ENCODE results near the gene FNBP1.

The FNBP1 gene

DNA sequence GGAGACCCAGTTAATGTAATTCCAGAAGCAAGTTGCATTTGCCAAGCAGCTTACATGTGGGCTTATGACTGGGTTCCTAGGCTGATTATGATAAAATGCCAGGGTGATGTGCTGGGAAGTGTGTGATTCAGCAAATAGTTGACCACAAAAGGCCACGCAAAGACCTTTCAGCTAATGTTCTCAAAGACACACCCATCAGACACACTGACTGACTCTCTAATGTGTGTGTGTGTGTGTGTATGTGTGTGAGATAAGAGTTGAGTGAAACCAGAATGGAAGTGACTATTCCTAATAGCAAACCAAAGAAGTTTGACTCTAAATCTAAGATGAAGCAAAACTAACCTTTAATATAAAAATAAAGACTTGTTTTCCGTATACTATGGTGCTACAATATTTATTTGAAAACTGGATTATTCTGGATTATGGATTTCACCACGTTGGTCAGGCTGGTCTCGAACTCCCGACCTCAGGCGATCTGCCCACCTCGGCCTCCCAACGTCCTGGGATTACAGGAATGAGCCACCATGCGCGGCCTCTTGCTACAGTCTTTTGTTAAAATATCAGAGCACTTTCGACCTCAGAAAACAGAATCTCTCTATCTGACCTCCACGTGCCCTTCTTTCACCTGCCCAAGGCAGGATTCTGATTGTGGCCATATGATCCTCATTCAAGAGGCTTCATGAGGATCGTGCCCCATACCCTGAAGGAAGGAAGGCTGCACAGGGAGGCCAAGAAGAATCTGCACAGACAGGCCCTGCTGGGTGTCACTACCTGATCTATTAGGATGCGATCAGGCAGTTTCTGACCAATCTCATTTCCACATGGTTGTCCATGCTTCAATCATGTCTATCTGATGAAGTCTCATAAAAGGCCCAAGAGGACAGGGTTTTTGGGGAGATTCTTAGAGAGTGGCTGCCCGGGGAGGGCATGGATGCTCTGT is 132.1 kb downstream of the FNBP1 start:
- no peak overlapping the region for H3K4me2 ChIP-seq
- no peaks in the 10 kb centered on the region for H3K4me1 ChIP-seq
- TF ChIP-seq Cebpa-rat (IDR thresholded peaks at IDR 0.05) = no peak
- H3K36me3 ChIP-seq = 0 out of 2 replicates have a peak, but pooled peaks cover 6% of the 10 kb centered on the region
- no peak overlapping the region for H3K27ac ChIP-seq
- no peaks in the 10 kb centered on the region for H4K20me1 ChIP-seq
- H3K27me3 ChIP-seq = no peaks in the 10 kb centered on the region
- H3K9me3 ChIP-seq = no peaks in the 10 kb centered on the region
- no peak overlapping the region for H3K4me3 ChIP-seq
- no peak overlapping the region for H3K9ac ChIP-seq

DNA sequence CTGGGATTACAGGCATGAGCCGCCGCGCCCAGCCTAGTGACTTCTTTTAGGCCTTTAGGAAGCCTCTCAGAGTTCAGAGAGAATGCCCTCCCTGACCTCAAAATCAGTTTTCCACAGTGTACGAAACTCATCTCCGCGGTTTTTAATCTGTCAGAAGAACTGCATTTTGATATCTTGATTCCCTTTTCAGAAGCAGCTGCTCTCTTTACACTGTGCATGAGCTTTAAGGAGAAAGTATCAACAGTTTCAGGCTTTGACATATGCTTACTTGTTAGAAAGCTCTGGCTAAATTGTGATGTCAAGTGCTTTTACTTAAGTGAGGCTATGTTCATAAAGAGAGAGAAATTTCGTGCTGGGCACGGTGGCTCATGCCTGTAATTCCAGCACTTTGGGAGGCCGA is 133.1 kb downstream of the FNBP1 start:
- H3K36me3 ChIP-seq = 0 out of 2 replicates have a peak, but pooled peaks cover 6% of the 10 kb centered on the region
- no peak overlapping the region for H3K9ac ChIP-seq

DNA sequence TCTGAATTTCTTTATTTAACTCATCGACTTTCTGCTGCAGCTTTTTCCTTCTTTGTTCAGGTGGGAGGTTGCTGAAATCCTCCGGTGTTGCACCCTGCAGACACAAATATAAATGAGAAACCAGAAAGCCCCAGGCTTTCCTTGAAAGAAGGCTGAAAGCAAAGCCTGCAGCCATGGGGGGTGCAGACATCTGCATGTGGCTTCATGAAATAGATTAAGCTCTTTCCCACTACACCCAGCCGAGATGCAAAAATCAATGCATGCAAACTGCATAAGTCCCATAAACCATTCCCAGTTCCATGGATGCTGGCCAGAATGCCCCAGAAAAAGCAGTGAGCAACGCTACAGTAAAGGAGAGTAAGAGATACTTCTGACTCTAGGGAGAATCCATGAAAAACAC is 134.1 kb downstream of the FNBP1 start:
- H3K9ac ChIP-seq = no peak overlapping the region
- TF ChIP-seq Cebpa-rat (IDR thresholded peaks at IDR 0.05) = no peak
- no peak overlapping the region for H3K27ac ChIP-seq
- H3K4me1 ChIP-seq = no peaks in the 10 kb centered on the region
- H3K4me3 ChIP-seq = no peak overlapping the region
- H3K27me3 ChIP-seq = no peaks in the 10 kb centered on the region
- no peak overlapping the region for H3K4me2 ChIP-seq
- no peaks in the 10 kb centered on the region for H4K20me1 ChIP-seq
- no peaks in the 10 kb centered on the region for H3K9me3 ChIP-seq
- H3K36me3 ChIP-seq = 0 out of 2 replicates have a peak, but pooled peaks cover 6% of the 10 kb centered on the region

More for the DNA sequence above, 133.1 kb downstream of the FNBP1 start:
- Histone ChIP-seq H3K4me3 (no peak overlapping the region), H3K4me1 (no peaks in the 10 kb centered on the region), H3K27me3 (no peaks in the 10 kb centered on the region), H3K27ac (no peak overlapping the region), H3K4me2 (no peak overlapping the region), H4K20me1 (no peaks in the 10 kb centered on the region), H3K9me3 (no peaks in the 10 kb centered on the region)
- TF ChIP-seq Cebpa-rat (IDR thresholded peaks at IDR 0.05) = no peak

DNA sequence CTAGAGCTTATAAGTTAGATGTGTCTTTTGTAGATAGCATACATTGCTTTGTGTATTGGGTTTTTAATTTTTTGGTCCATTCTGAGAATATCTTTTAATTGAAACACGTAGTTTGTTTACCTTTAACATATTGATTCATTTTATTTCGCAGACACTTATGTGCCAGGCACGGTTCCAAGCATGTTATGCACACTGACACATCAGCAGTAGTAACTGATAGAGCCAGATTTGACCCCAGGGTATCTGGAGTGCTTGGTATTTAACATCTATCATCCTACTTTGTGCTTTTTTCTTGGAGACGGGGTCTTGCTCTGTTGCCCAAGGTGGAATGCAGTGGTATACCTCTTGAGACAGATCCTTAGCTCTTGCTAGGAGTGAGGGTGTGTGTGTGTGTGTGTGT is 135.8 kb downstream of the FNBP1 start:
- Histone ChIP-seq H3K4me2 (no peak overlapping the region), H4K20me1 (no peaks in the 10 kb centered on the region), H3K9ac (no peak overlapping the region), H3K36me3 (0 out of 2 replicates have a peak, but pooled peaks cover 6% of the 10 kb centered on the region), H3K27me3 (no peaks in the 10 kb centered on the region), H3K9me3 (no peaks in the 10 kb centered on the region), H3K4me3 (no peak overlapping the region), H3K4me1 (no peaks in the 10 kb centered on the region), H3K27ac (no peak overlapping the region)
- no peak for TF ChIP-seq Cebpa-rat (IDR thresholded peaks at IDR 0.05)

DNA sequence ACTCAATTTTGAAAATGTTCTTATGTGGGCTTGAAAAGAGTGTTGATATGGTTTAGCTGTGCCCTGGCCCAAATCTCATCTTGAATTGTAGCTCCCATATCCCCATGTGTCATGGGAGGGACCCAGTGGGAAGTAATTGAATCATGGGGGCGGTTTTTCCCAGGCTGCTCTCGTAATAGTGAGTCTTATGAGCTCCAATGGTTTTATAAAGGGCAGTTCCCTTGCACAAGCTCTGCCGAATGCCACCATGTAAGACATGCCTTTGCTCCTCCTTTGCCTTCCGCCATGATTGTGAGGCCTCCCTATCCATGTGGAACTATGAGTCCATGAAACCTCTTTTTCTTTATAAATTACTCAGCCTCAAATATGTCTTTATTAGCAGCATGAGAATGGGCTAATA is 136.7 kb downstream of the FNBP1 start:
- no peaks in the 10 kb centered on the region for H3K27me3 ChIP-seq
- no peaks in the 10 kb centered on the region for H3K9me3 ChIP-seq
- 0 out of 2 replicates have a peak, but pooled peaks cover 6% of the 10 kb centered on the region for H3K36me3 ChIP-seq
- no peak overlapping the region for H3K9ac ChIP-seq
- H4K20me1 ChIP-seq = no peaks in the 10 kb centered on the region
- no peak overlapping the region for H3K4me3 ChIP-seq
- TF ChIP-seq Cebpa-rat (IDR thresholded peaks at IDR 0.05) = no peak
- H3K4me2 ChIP-seq = no peak overlapping the region
- no peak overlapping the region for H3K27ac ChIP-seq
- H3K4me1 ChIP-seq = no peaks in the 10 kb centered on the region

DNA sequence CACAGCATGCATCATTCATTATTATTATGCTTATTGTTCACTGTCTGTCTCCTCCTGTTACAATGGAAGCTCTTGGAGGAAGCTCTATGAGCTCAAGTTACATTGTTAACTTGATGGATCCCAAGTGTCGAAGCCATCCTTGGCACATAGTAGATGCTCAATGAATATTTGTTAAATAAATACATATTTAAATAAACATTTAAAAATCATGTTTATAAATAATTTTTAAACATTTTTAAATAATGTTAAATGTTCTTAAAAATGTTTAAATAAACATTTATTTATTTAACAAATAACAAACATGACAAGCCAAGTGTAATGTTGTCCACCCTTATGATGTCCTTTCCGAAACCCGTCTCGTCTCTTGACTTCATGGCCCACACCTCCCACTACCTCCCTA is 138.3 kb downstream of the FNBP1 start:
- Histone ChIP-seq H3K9me3 (no peaks in the 10 kb centered on the region), H3K4me1 (no peaks in the 10 kb centered on the region), H3K4me3 (no peak overlapping the region), H3K27me3 (no peaks in the 10 kb centered on the region), H3K9ac (no peak overlapping the region), H3K4me2 (no peak overlapping the region), H3K27ac (no peak overlapping the region), H4K20me1 (no peaks in the 10 kb centered on the region), H3K36me3 (peaks cover 18% of the 10 kb centered on the region; the same call in 1 of the 2 replicates)
- no peak for TF ChIP-seq Cebpa-rat (IDR thresholded peaks at IDR 0.05)

DNA sequence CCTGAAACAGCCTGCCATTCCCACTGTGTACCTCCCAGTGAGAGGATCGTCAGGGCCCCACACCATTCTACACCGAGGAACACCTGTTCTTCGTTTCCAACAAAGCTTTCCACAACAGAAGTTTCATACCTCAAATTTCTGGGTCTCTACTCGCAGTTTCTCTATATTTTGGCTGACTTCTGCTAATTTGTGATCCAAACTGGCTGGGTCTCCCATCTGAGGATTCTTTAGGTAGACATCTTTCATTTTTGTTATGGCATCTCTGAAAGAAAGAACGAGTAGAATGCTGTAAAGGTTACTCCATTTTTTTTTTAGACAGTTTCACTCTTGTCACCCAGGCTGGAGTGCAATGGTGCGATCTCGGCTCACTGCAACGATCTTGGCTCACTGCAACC is 140.3 kb downstream of the FNBP1 start:
- no peaks in the 10 kb centered on the region for H3K27me3 ChIP-seq
- H3K4me2 ChIP-seq = no peak overlapping the region
- H3K9ac ChIP-seq = no peak overlapping the region
- no peaks in the 10 kb centered on the region for H4K20me1 ChIP-seq
- no peaks in the 10 kb centered on the region for H3K9me3 ChIP-seq
- no peak overlapping the region for H3K27ac ChIP-seq
- peaks cover 7% of the 10 kb centered on the region for H3K4me1 ChIP-seq
- no peak for TF ChIP-seq Cebpa-rat (IDR thresholded peaks at IDR 0.05)
- H3K4me3 ChIP-seq = no peak overlapping the region
- peaks cover 18% of the 10 kb centered on the region; the same call in 1 of the 2 replicates for H3K36me3 ChIP-seq

DNA sequence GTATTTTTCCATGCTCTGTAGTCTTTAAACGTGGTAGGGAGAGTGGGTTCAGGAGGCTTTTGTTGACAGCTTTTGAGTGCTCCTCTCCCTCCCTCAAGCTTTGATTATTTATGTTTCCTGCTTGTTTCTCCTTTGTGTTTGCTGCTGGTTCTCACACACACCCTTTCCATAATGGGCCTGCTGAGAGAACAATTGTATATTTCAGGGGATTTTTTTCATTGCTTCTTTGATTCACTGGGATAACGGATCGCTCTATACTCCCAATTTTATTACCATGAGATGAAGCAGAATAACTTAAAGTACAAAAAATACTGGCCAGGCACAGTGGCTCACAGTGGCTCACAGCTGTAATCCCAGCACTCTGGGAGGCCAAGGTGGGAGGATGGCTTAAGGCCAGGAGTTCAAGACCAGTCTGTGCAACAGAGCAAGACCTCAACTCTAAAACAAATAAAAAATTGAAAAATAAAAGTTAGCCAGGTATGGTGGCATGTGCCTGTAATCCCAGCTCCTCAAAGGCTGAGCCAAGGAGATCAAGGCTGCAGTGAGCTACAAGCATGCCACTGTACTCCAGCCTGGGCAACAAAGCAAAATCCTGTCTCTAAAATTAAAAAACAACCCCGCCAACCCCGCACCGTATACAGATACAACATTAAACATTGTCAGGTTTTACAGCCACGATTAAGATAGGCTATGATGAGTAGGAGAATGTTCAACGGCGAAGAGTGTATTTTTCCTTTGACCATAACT is 140.8 kb downstream of the FNBP1 start:
- Histone ChIP-seq H3K4me3 (no peak overlapping the region), H3K9ac (no peak overlapping the region), H3K27ac (no peak overlapping the region), H3K36me3 (peaks cover 19% of the 10 kb centered on the region; the same call in 1 of the 2 replicates), H4K20me1 (no peaks in the 10 kb centered on the region), H3K27me3 (no peaks in the 10 kb centered on the region), H3K4me1 (peaks cover 11% of the 10 kb centered on the region), H3K4me2 (no peak overlapping the region), H3K9me3 (no peaks in the 10 kb centered on the region)
- TF ChIP-seq Cebpa-rat (IDR thresholded peaks at IDR 0.05) = no peak

DNA sequence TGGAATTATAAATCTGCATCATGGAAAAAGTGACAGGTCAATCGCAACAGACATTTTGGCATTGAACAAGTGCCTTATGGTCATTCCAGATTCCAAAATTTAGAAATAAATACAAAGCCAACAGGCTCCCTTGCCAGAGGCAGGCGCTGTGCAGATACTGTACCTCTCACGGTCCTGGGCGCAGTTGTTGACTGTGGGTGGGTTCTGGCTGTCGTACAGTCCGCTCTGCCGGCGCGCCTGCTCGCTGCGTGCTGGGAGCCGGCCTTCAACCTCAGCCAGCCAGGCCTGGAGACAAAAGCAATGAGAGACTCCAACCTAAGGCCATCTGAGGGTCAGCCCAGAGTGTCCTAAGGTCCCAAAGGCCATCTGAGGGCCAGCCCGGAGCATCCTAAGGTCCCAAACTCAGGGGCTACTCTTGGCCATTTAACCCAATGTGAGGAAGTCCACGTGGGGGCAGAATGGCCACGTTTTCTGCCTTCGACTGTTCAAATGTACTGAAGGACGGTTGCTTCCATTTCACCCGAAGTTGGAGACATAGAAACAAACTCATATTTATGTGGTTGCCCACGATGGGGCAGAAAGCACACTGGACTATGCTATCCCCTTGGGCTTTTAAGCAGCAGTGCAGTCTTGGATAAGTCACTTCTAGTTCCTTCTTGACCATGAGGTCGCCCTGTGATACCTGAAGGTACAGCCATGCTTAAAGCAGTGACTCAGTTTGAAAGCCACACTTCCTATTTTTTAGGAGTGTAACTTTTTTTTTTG is 142.5 kb downstream of the FNBP1 start:
- Histone ChIP-seq H3K27me3 (no peaks in the 10 kb centered on the region), H3K9me3 (no peaks in the 10 kb centered on the region), H3K4me2 (no peak overlapping the region), H3K36me3 (peaks cover 17% of the 10 kb centered on the region; the same call in 1 of the 2 replicates), H3K4me1 (peaks cover 11% of the 10 kb centered on the region), H3K4me3 (no peak overlapping the region), H3K27ac (no peak overlapping the region), H4K20me1 (no peaks in the 10 kb centered on the region), H3K9ac (no peak overlapping the region)
- TF ChIP-seq Cebpa-rat (IDR thresholded peaks at IDR 0.05) = no peak
